ENCODE measurements around the gene HHATL.

DNA sequence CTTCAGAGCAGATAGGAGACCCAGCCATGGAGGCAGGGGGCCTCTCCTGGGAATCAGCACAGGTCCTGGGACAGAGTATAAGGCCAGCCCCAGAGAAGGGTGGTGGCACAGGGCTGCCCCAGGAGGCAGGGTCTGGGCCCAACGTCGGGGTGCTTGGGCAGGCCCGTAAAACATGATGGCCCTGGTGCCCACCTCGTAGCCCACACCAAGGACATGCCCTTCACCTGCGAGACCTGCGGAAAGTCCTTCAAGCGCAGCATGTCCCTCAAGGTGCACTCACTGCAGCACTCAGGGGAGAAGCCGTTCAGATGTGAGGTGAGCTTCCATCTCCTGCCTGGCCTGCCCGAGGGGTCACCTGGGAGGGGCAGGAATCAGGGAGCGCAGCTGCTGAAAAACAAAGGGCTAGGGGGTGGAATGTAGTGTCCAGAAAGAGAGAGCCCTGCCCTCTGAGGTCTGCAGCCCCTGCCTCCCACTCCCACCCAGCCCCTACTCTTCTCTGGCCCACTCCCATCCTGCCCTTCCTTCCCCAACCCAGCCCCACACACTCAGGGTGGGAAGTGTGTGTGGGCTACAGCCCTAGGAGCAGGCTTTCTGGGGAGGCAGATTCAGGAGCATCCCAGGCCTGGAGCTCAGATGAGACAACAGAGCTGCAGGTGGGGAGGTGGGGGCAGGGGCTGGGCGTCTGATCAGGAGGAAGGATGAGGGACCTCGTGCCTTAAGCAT is 39.6 kb downstream of the HHATL start:
- TF ChIP-seq, protein P1, sequence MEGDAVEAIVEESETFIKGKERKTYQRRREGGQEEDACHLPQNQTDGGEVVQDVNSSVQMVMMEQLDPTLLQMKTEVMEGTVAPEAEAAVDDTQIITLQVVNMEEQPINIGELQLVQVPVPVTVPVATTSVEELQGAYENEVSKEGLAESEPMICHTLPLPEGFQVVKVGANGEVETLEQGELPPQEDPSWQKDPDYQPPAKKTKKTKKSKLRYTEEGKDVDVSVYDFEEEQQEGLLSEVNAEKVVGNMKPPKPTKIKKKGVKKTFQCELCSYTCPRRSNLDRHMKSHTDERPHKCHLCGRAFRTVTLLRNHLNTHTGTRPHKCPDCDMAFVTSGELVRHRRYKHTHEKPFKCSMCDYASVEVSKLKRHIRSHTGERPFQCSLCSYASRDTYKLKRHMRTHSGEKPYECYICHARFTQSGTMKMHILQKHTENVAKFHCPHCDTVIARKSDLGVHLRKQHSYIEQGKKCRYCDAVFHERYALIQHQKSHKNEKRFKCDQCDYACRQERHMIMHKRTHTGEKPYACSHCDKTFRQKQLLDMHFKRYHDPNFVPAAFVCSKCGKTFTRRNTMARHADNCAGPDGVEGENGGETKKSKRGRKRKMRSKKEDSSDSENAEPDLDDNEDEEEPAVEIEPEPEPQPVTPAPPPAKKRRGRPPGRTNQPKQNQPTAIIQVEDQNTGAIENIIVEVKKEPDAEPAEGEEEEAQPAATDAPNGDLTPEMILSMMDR (IDR thresholded peaks at IDR 0.05): no peak
- TF ChIP-seq ZFX (IDR thresholded peaks at IDR 0.05; ENCODE audit: borderline replicate concordance): no peak
